Thoracic aorta (tissue), 2 donors: ENCODE data around the gene KRT5. TPM values are rescaled to one million over a fixed set of nuclear protein-coding genes. Genes with fewer than 3 reads are reported as not detected.

Experiments used
- ATAC-seq: fragments of 150-250 bp; one replicate; pipeline ENCODE4 v1.8.0; 2017; ENCODE audit warnings: low read depth; ENCODE audit not compliant: insufficient number of reproducible peaks, low FRiP score
- DNase-seq: peaks from one replicate; pipeline ENCODE4 v3.0.0-alpha.2; 2020; ENCODE audit warnings: low spot score
- H3K27ac ChIP-seq, 2 donors: fragments of 200-600 bp; sonication (generic); 1 replicate in 1 of 2; 2 replicates in 1 of 2; pipeline ENCODE4 v1.5.1; 2016; ENCODE audit warnings: mild to moderate bottlenecking in 2 of 2, moderate library complexity in 2 of 2
- H3K27me3 ChIP-seq: fragments of 200-600 bp; sonication (generic); replicated peaks from 2 replicates; pipeline ENCODE4 v1.6.0; 2016; ENCODE audit warnings: mild to moderate bottlenecking; ENCODE audit not compliant: insufficient read depth
- H3K36me3 ChIP-seq: fragments of 200-600 bp; sonication (generic); one replicate; pipeline ENCODE4 v1.5.1; 2016
- H3K4me1 ChIP-seq, 2 donors: fragments of 200-600 bp; sonication (generic); 1 replicate in 1 of 2; 2 replicates in 1 of 2; pipeline versions ENCODE4 v1.5.1 to v1.6.0; 2016; ENCODE audit warnings: low read depth in 2 of 2, mild to moderate bottlenecking in 1 of 2; ENCODE audit not compliant: control insufficient read depth in 1 of 2
- H3K4me3 ChIP-seq: fragments of 200-600 bp; sonication (generic); 2 replicates; pipeline ENCODE4 v1.5.1; 2016; ENCODE audit warnings: mild to moderate bottlenecking
- H3K9me3 ChIP-seq: fragments of 200-600 bp; sonication (generic); 2 replicates; pipeline ENCODE4 v1.5.1; 2016
- CTCF ChIP-seq: fragments of 200-600 bp; sonication (generic); IDR thresholded peaks from one replicate; pipeline ENCODE4 v1.5.1; 2019; ENCODE audit warnings: antibody characterized with exemption
- total RNA-seq, 2 donors: library from RNA; depleted of rRNA; stranded (reverse); fragments of >200 nt; gene quantifications; one replicate each; pipeline versions ENCODE4 v1.1.0 to v1.2.3, GENCODE V29; 2016

KRT5 gene
- total RNA-seq, 2 donors from 2014 or later = 7.6 TPM; not detected in 1

GRCh38 chr12:52498946-52499345, 21.2 kb downstream of the KRT5 start:
- no peaks in the 10 kb centered on the region for H3K36me3 ChIP-seq
- no peak for TF ChIP-seq CTCF
- DNase-seq (no peak), ATAC-seq (no peak)
- H3K9me3 ChIP-seq = no peaks in the 10 kb centered on the region
- H3K27ac ChIP-seq = no peak overlapping the region
- H3K4me1 ChIP-seq = no peaks in the 10 kb centered on the region
- H3K4me3 ChIP-seq = no peak overlapping the region
- H3K27me3 ChIP-seq = no peaks in the 10 kb centered on the region

- ATAC-seq (no peak), DNase-seq (no peak)
- no peak for TF ChIP-seq CTCF
- no peaks in the 10 kb centered on the region for H3K9me3 ChIP-seq
- H3K27me3 ChIP-seq = no peaks in the 10 kb centered on the region
- H3K4me1 ChIP-seq = no peaks in the 10 kb centered on the region
- no peaks in the 10 kb centered on the region for H3K36me3 ChIP-seq
- H3K4me3 ChIP-seq = no peak overlapping the region
- no peak overlapping the region for H3K27ac ChIP-seq
Measured at GRCh38 chr12:52497975-52498374, 22.2 kb downstream of the KRT5 start.

GRCh38 chr12:52496590-52497071, 23.6 kb downstream of the KRT5 start:
- DNase-seq = no peak
- Histone ChIP-seq H3K4me1 (no peaks in the 10 kb centered on the region), H3K9me3 (no peaks in the 10 kb centered on the region), H3K4me3 (no peak overlapping the region), H3K27me3 (no peaks in the 10 kb centered on the region), H3K27ac (no peak overlapping the region), H3K36me3 (no peaks in the 10 kb centered on the region)
- no peak for TF ChIP-seq CTCF
- no peak for ATAC-seq

- no peak for TF ChIP-seq CTCF
- DNase-seq = no peak
- Histone ChIP-seq H3K27ac (no peak overlapping the region), H3K9me3 (no peaks in the 10 kb centered on the region), H3K36me3 (no peaks in the 10 kb centered on the region), H3K4me3 (no peak overlapping the region), H3K27me3 (no peaks in the 10 kb centered on the region), H3K4me1 (no peaks in the 10 kb centered on the region)
- ATAC-seq = no peak
Measured at GRCh38 chr12:52496054-52496453, 24.1 kb downstream of the KRT5 start.

GRCh38 chr12:52495389-52495788, 24.8 kb downstream of the KRT5 start:
- Histone ChIP-seq H3K27me3 (no peaks in the 10 kb centered on the region), H3K9me3 (no peaks in the 10 kb centered on the region), H3K4me3 (no peak overlapping the region), H3K36me3 (no peaks in the 10 kb centered on the region), H3K4me1 (no peaks in the 10 kb centered on the region), H3K27ac (no peak overlapping the region)
- ATAC-seq (no peak), DNase-seq (no peak)
- TF ChIP-seq CTCF = no peak
